Measurements from ENCODE around the gene FAM9C.

Gene FAM9C

DNA sequence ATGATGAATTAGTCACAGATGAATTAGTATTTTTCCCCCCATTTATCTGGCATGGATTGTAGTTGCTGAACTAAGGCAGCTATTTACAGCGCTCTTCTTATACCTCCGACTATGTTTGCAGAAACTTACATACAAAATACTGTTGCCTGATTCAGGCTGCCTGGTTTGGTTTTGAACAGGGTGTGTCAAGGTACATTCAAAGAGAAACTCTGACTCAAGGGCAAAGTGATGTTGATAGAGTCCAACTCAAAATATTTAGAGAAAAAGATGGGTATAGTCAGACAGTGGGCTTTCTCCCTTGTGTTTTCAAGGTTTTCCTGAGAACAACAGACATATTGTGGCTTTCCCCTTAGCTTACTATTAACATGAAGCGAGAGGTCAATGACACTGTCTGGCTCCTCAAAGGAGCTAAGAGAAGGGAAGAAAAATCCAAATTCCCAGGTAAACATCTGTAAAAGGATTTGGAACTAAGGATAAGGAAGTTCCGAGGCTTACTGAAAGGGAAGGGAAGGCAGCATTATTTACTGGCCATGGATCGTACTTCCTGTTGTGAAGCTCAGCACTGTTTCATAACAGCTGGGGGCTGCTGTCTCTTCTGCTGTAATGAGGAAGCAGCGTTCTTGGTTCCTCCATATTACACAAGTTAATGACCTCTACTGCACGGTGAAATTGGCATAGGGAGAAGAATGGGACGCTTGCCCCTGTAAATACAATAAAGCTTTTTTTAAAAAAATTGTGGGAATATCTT lies 30.9 kb downstream of the FAM9C start:
- ATAC-seq: peak; percentile 30
- TF ChIP-seq CSDC2 (CRISPR knock-in tag; IDR thresholded peaks at IDR 0.05) (no peak), ZFP30 (CRISPR knock-in tag; IDR thresholded peaks at IDR 0.05) (no peak), OSR1 (CRISPR knock-in tag; IDR thresholded peaks at IDR 0.05) (no peak), ZC3H10 (CRISPR knock-in tag; IDR thresholded peaks at IDR 0.05) (no peak), TOX (CRISPR knock-in tag; IDR thresholded peaks at IDR 0.05; ENCODE audit: borderline replicate concordance) (no peak), ARNTL (CRISPR knock-in tag; IDR thresholded peaks at IDR 0.05; ENCODE audit: borderline replicate concordance, low read depth) (no peak), ESRRG (CRISPR knock-in tag; IDR thresholded peaks at IDR 0.05) (no peak)

GRCh38 chrX:13010546-13010945 lies 33.9 kb downstream of the FAM9C start:
- ATAC-seq: no peak
- TF ChIP-seq CSRNP3 (CRISPR knock-in tag; IDR thresholded peaks at IDR 0.05) (no peak), RARB (CRISPR knock-in tag; IDR thresholded peaks at IDR 0.05) (no peak), ZFP30 (CRISPR knock-in tag; IDR thresholded peaks at IDR 0.05) (no peak), PATZ1 (CRISPR knock-in tag; IDR thresholded peaks at IDR 0.05; ENCODE audit: borderline replicate concordance) (no peak), ZNF70 (CRISPR knock-in tag; IDR thresholded peaks at IDR 0.05) (no peak), GLIS3 (CRISPR knock-in tag; IDR thresholded peaks at IDR 0.05) (no peak), CSDC2 (CRISPR knock-in tag; IDR thresholded peaks at IDR 0.05) (no peak), ZC3H10 (CRISPR knock-in tag; IDR thresholded peaks at IDR 0.05) (no peak), TOX (CRISPR knock-in tag; IDR thresholded peaks at IDR 0.05; ENCODE audit: borderline replicate concordance) (no peak), ZNF8 (CRISPR knock-in tag; IDR thresholded peaks at IDR 0.05) (no peak), PPARA (CRISPR knock-in tag; IDR thresholded peaks at IDR 0.05; ENCODE audit: borderline replicate concordance) (no peak), ARNTL (CRISPR knock-in tag; IDR thresholded peaks at IDR 0.05; ENCODE audit: borderline replicate concordance, low read depth) (no peak), TCF4 (CRISPR knock-in tag; IDR thresholded peaks at IDR 0.05; ENCODE audit: borderline replicate concordance) (no peak), BACH2 (CRISPR knock-in tag; IDR thresholded peaks at IDR 0.05; ENCODE audit: borderline replicate concordance) (no peak), ZNF565 (CRISPR knock-in tag; conservative IDR thresholded peaks at IDR 0.05; ENCODE audit: low read depth) (no peak), OSR1 (CRISPR knock-in tag; IDR thresholded peaks at IDR 0.05) (no peak), POU6F1 (CRISPR knock-in tag; IDR thresholded peaks at IDR 0.05; ENCODE audit: borderline replicate concordance, low read depth) (no peak)
- TF ChIP-seq, protein P1, sequence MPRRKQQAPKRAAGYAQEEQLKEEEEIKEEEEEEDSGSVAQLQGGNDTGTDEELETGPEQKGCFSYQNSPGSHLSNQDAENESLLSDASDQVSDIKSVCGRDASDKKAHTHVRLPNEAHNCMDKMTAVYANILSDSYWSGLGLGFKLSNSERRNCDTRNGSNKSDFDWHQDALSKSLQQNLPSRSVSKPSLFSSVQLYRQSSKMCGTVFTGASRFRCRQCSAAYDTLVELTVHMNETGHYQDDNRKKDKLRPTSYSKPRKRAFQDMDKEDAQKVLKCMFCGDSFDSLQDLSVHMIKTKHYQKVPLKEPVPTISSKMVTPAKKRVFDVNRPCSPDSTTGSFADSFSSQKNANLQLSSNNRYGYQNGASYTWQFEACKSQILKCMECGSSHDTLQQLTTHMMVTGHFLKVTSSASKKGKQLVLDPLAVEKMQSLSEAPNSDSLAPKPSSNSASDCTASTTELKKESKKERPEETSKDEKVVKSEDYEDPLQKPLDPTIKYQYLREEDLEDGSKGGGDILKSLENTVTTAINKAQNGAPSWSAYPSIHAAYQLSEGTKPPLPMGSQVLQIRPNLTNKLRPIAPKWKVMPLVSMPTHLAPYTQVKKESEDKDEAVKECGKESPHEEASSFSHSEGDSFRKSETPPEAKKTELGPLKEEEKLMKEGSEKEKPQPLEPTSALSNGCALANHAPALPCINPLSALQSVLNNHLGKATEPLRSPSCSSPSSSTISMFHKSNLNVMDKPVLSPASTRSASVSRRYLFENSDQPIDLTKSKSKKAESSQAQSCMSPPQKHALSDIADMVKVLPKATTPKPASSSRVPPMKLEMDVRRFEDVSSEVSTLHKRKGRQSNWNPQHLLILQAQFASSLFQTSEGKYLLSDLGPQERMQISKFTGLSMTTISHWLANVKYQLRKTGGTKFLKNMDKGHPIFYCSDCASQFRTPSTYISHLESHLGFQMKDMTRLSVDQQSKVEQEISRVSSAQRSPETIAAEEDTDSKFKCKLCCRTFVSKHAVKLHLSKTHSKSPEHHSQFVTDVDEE (CRISPR knock-in tag; IDR thresholded peaks at IDR 0.05): no peak

GRCh38 chrX:13009844-13010243 lies 34.6 kb downstream of the FAM9C start:
- no peak for ATAC-seq
- TF ChIP-seq TOX (CRISPR knock-in tag; IDR thresholded peaks at IDR 0.05; ENCODE audit: borderline replicate concordance): no peak
- TF ChIP-seq ZNF8 (CRISPR knock-in tag; IDR thresholded peaks at IDR 0.05): no peak
- no peak for TF ChIP-seq PPARA (CRISPR knock-in tag; IDR thresholded peaks at IDR 0.05; ENCODE audit: borderline replicate concordance)
- no peak for TF ChIP-seq CSRNP3 (CRISPR knock-in tag; IDR thresholded peaks at IDR 0.05)
- TF ChIP-seq ARNTL (CRISPR knock-in tag; IDR thresholded peaks at IDR 0.05; ENCODE audit: borderline replicate concordance, low read depth): no peak
- no peak for TF ChIP-seq TCF4 (CRISPR knock-in tag; IDR thresholded peaks at IDR 0.05; ENCODE audit: borderline replicate concordance)
- no peak for TF ChIP-seq ZC3H10 (CRISPR knock-in tag; IDR thresholded peaks at IDR 0.05)
- TF ChIP-seq POU6F1 (CRISPR knock-in tag; IDR thresholded peaks at IDR 0.05; ENCODE audit: borderline replicate concordance, low read depth): no peak
- no peak for TF ChIP-seq ESRRG (CRISPR knock-in tag; IDR thresholded peaks at IDR 0.05)
- TF ChIP-seq RARB (CRISPR knock-in tag; IDR thresholded peaks at IDR 0.05): no peak
- no peak for TF ChIP-seq ISL1 (CRISPR knock-in tag; IDR thresholded peaks at IDR 0.05)
- TF ChIP-seq PATZ1 (CRISPR knock-in tag; IDR thresholded peaks at IDR 0.05; ENCODE audit: borderline replicate concordance): no peak
